Astrocyte (in vitro differentiated cells and primary cell): Measurements from ENCODE around the gene AFF2. TPM values are rescaled to one million over a fixed set of nuclear protein-coding genes. Genes with fewer than 3 reads are reported as not detected.

Source experiments
- DNase-seq: peaks from one replicate; pipeline ENCODE4 v3.0.0-alpha.2; 2010; ENCODE audit warnings: low read depth
- FAIRE-seq: peaks from 2 replicates; lab custom pipeline; 2011; peaks lifted over from hg19 to GRCh38; lab: Jason Lieb, UNC
- H2AFZ ChIP-seq: 2 replicates; pipeline ENCODE4 v1.6.0; 2012; ENCODE audit warnings: low read depth, low read length, inconsistent platforms
- H3K27ac ChIP-seq: 2 replicates; pipeline ENCODE4 v1.5.1; 2011; ENCODE audit warnings: low read depth, low read length, inconsistent platforms
- H3K27me3 ChIP-seq: 2 replicates; pipeline ENCODE4 v1.6.0; 2011; ENCODE audit warnings: low read length, inconsistent platforms; ENCODE audit not compliant: insufficient read depth
- H3K36me3 ChIP-seq: 2 replicates; pipeline ENCODE4 v1.5.1; 2011; ENCODE audit warnings: low read length, inconsistent platforms; ENCODE audit not compliant: insufficient read depth
- H3K4me1 ChIP-seq: 2 replicates; pipeline ENCODE4 v1.5.1; 2011; ENCODE audit warnings: low read length, inconsistent platforms; ENCODE audit not compliant: insufficient read depth
- H3K4me2 ChIP-seq: 2 replicates; pipeline ENCODE4 v1.6.0; 2012; ENCODE audit warnings: low read length, inconsistent platforms
- H3K4me3 ChIP-seq: 2 replicates; pipeline ENCODE4 v1.5.1; 2011; ENCODE audit warnings: low read depth, mild to moderate bottlenecking, low read length, inconsistent platforms; ENCODE audit not compliant: insufficient read depth
- H3K79me2 ChIP-seq: 2 replicates; pipeline ENCODE4 v1.6.0; 2012; ENCODE audit warnings: mild to moderate bottlenecking, low read length, inconsistent platforms; ENCODE audit not compliant: insufficient read depth
- H3K9ac ChIP-seq: 2 replicates; pipeline ENCODE4 v1.6.0; 2012; ENCODE audit warnings: mild to moderate bottlenecking, low read length, inconsistent platforms
- H3K9me3 ChIP-seq: 2 replicates; pipeline ENCODE4 v1.5.1; 2012; ENCODE audit warnings: low read depth, mild to moderate bottlenecking, low read length, inconsistent platforms; ENCODE audit not compliant: insufficient read depth
- H4K20me1 ChIP-seq: 2 replicates; pipeline ENCODE4 v1.6.0; 2012; ENCODE audit warnings: low read length, inconsistent platforms; ENCODE audit not compliant: insufficient read depth
- H3K27ac Mint-ChIP-seq: one replicate; pipeline ENCODE4 v1.8.0; 2021; ENCODE audit warnings: mild to moderate bottlenecking, mixed read lengths; ENCODE audit not compliant: unreplicated experiment
- H3K27me3 Mint-ChIP-seq: one replicate; pipeline ENCODE4 v1.8.0; 2021; ENCODE audit warnings: low read depth, mixed read lengths; ENCODE audit not compliant: unreplicated experiment
- H3K36me3 Mint-ChIP-seq: one replicate; pipeline ENCODE4 v1.8.0; 2021; ENCODE audit warnings: low read depth, mixed read lengths; ENCODE audit not compliant: unreplicated experiment
- H3K4me1 Mint-ChIP-seq: one replicate; pipeline ENCODE4 v1.8.0; 2021; ENCODE audit warnings: low read depth, mixed read lengths; ENCODE audit not compliant: unreplicated experiment
- H3K4me3 Mint-ChIP-seq: one replicate; pipeline ENCODE4 v1.8.0; 2021; ENCODE audit warnings: mild to moderate bottlenecking, moderate library complexity, mixed read lengths; ENCODE audit not compliant: unreplicated experiment
- H3K9me3 Mint-ChIP-seq: one replicate; pipeline ENCODE4 v1.8.0; 2021; ENCODE audit warnings: mild to moderate bottlenecking, mixed read lengths; ENCODE audit not compliant: unreplicated experiment
- EZH2 ChIP-seq: IDR thresholded peaks from 2 replicates; pipeline ENCODE4 v1.6.1; 2012; ENCODE audit warnings: mild to moderate bottlenecking, low read length, inconsistent platforms; ENCODE audit not compliant: insufficient read depth
- total RNA-seq: library from RNA; stranded (reverse); gene quantifications from 2 replicates; pipeline ENCODE4 v1.2.1, GENCODE V29; 2021
- TF ChIP-seq, protein P1 (sequence below): IDR thresholded peaks from 2 replicates; pipeline ENCODE4 v1.5.1; 2011; ENCODE audit warnings: low read depth, mild to moderate bottlenecking, inconsistent platforms, low read length, moderate library complexity; ENCODE audit not compliant: insufficient read depth

AFF2 gene
- total RNA-seq, 1 donor from 2014 or later: 8.3 TPM

DNA sequence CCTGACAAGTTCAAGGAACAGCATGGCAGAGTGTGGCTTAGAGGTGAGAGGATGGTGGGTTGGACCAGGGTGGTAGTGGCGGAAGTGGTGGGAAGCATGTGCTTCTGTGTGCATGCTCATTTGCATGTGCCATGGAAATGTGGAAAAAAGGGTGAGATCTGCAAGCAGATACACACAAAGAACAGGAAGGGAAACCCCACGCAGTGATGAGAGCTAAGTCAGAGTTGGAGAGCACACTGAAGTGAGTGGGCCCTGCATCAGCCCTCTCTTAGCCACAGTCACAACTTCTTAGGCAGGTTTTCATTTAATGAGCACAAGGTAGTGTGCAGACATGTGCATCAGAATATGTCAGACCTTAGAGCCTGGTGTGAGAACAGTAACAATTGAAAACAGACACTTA lies 483.8 kb downstream of the AFF2 start:
- H3K9ac ChIP-seq: no peak overlapping the region
- Mint-ChIP-seq H3K4me1 (no peaks in the 10 kb centered on the region), H3K4me3 (no peak overlapping the region), H3K36me3 (peaks cover 2% of the 10 kb centered on the region), H3K27me3 (peaks cover 2% of the 10 kb centered on the region), H3K9me3 (no peaks in the 10 kb centered on the region), H3K27ac (no peak overlapping the region)
- no peaks in the 10 kb centered on the region for H3K27me3 ChIP-seq
- H3K4me1 ChIP-seq: no peaks in the 10 kb centered on the region
- FAIRE-seq (peak; percentile 69), DNase-seq (no peak)
- no peaks in the 10 kb centered on the region for H3K36me3 ChIP-seq
- TF ChIP-seq, protein P1, sequence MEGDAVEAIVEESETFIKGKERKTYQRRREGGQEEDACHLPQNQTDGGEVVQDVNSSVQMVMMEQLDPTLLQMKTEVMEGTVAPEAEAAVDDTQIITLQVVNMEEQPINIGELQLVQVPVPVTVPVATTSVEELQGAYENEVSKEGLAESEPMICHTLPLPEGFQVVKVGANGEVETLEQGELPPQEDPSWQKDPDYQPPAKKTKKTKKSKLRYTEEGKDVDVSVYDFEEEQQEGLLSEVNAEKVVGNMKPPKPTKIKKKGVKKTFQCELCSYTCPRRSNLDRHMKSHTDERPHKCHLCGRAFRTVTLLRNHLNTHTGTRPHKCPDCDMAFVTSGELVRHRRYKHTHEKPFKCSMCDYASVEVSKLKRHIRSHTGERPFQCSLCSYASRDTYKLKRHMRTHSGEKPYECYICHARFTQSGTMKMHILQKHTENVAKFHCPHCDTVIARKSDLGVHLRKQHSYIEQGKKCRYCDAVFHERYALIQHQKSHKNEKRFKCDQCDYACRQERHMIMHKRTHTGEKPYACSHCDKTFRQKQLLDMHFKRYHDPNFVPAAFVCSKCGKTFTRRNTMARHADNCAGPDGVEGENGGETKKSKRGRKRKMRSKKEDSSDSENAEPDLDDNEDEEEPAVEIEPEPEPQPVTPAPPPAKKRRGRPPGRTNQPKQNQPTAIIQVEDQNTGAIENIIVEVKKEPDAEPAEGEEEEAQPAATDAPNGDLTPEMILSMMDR: no peak
- no peak for TF ChIP-seq EZH2
- no peak overlapping the region for H3K4me2 ChIP-seq
- H4K20me1 ChIP-seq: no peaks in the 10 kb centered on the region
- H2AFZ ChIP-seq: no peak overlapping the region
- H3K27ac ChIP-seq: no peak overlapping the region
- no peak overlapping the region for H3K4me3 ChIP-seq
- no peaks in the 10 kb centered on the region for H3K79me2 ChIP-seq
- H3K9me3 ChIP-seq: no peaks in the 10 kb centered on the region

DNA sequence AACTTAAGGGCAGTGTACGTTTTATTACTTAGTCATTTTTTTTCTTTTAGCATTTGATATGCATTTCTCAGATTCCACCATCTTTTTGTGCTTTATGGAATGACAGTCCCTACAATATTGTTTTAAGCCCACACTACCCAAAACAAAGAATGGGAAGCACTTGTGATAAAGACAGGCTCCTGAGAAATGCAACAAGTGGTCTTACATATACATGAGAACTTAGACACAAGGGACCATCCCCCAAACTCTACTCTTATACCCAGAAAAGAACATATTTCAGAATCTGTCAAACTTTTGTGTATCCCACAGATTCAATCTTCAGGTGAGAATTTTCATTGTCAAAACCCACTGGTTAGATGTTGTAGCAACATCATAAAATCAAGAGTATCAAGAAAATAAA lies 491.1 kb downstream of the AFF2 start:
- FAIRE-seq (peak; percentile 94), DNase-seq (no peak)
- Histone ChIP-seq H3K36me3 (no peaks in the 10 kb centered on the region), H3K9me3 (no peaks in the 10 kb centered on the region), H3K4me2 (no peak overlapping the region), H4K20me1 (no peaks in the 10 kb centered on the region), H3K27ac (no peak overlapping the region), H3K4me3 (no peak overlapping the region), H3K79me2 (no peaks in the 10 kb centered on the region), H3K27me3 (no peaks in the 10 kb centered on the region), H3K4me1 (no peaks in the 10 kb centered on the region), H3K9ac (no peak overlapping the region), H2AFZ (no peak overlapping the region)
- TF ChIP-seq EZH2: no peak
- TF ChIP-seq, protein P1: no peak
- Mint-ChIP-seq H3K9me3 (no peaks in the 10 kb centered on the region), H3K4me3 (no peak overlapping the region), H3K4me1 (no peaks in the 10 kb centered on the region), H3K27me3 (no peaks in the 10 kb centered on the region), H3K27ac (no peak overlapping the region), H3K36me3 (no peaks in the 10 kb centered on the region)

DNA sequence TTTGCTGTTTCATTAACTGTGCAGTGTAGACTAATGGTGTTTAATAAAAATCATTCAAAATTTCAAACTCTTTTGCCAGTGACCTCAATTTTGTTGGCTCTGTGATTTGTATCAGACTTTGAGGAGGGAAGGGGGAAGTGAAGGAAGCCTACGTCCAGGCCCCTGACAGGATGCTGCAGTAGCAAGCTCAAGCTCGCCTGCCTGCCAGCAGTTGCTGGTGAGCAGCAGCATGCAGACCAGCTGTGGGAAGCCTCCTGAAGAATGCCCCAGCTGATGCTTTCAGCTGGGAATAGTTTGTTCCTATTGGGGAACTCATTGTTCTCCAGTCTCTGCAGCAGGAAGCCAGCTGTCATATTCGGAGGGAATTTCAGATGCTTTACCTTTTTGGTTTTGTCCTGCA lies 495.2 kb downstream of the AFF2 start:
- Mint-ChIP-seq H3K36me3 (no peaks in the 10 kb centered on the region), H3K4me3 (no peak overlapping the region), H3K27ac (no peak overlapping the region), H3K4me1 (no peaks in the 10 kb centered on the region), H3K9me3 (no peaks in the 10 kb centered on the region), H3K27me3 (no peaks in the 10 kb centered on the region)
- Histone ChIP-seq H3K9ac (no peak overlapping the region), H3K27ac (no peak overlapping the region), H3K79me2 (no peaks in the 10 kb centered on the region), H2AFZ (no peak overlapping the region), H3K4me3 (no peak overlapping the region), H3K36me3 (no peaks in the 10 kb centered on the region), H4K20me1 (no peaks in the 10 kb centered on the region), H3K4me2 (no peak overlapping the region), H3K27me3 (no peaks in the 10 kb centered on the region), H3K4me1 (no peaks in the 10 kb centered on the region), H3K9me3 (no peaks in the 10 kb centered on the region)
- no peak for FAIRE-seq
- TF ChIP-seq EZH2: no peak
- TF ChIP-seq, protein P1: no peak
- DNase-seq: no peak
